GM19395 (cell line): ENCODE results near the gene FERMT1.

Experiments
- ATAC-seq: cut with Tn5 transposase; IDR thresholded peaks from one replicate; pipeline ENCODE4 v1.9.1; 2021; ENCODE audit warnings: mild to moderate bottlenecking, moderate library complexity; ENCODE audit not compliant: unreplicated experiment

The FERMT1 gene

GRCh38 chr20:6122873-6123648, at the start of gene FERMT1:
Gene FERMT1 (minus strand): TSS chr20:6123030. CDS start chr20:6119554, 3,476 bp downstream.
- ATAC-seq: peak; percentile 66

GRCh38 chr20:6169251-6169650, 46.4 kb upstream of the FERMT1 start:
- no peak for ATAC-seq

- ATAC-seq: no peak
These were observed 45.4 kb upstream of the FERMT1 start for GRCh38 chr20:6168204-6168603.

GRCh38 chr20:6165346-6165745, 42.5 kb upstream of the FERMT1 start:
- ATAC-seq: no peak

GRCh38 chr20:6164421-6165341, 41.9 kb upstream of the FERMT1 start:
- ATAC-seq: no peak

- no peak for ATAC-seq
These were observed 37.9 kb upstream of the FERMT1 start for GRCh38 chr20:6160736-6161135.

GRCh38 chr20:6157345-6157744, 34.5 kb upstream of the FERMT1 start:
- no peak for ATAC-seq

GRCh38 chr20:6152777-6153176, 29.9 kb upstream of the FERMT1 start:
- no peak for ATAC-seq

GRCh38 chr20:6148073-6148472, 25.2 kb upstream of the FERMT1 start:
- no peak for ATAC-seq

GRCh38 chr20:6142348-6142993, 19.6 kb upstream of the FERMT1 start:
- peak; percentile 97 for ATAC-seq

GRCh38 chr20:6140947-6141346, 18.1 kb upstream of the FERMT1 start:
- ATAC-seq: no peak

- no peak for ATAC-seq
These were observed 12.5 kb upstream of the FERMT1 start for GRCh38 chr20:6135347-6135746.

GRCh38 chr20:6134592-6134991, 11.8 kb upstream of the FERMT1 start:
- no peak for ATAC-seq

GRCh38 chr20:6130045-6130444, 7.2 kb upstream of the FERMT1 start:
- ATAC-seq: no peak

- ATAC-seq: no peak
These were observed 5.0 kb upstream of the FERMT1 start for GRCh38 chr20:6127825-6128224.

GRCh38 chr20:6126846-6127245, 4.0 kb upstream of the FERMT1 start:
- ATAC-seq: no peak

- ATAC-seq: no peak
These were observed 802 bp upstream of the FERMT1 start for GRCh38 chr20:6123649-6124014.

GRCh38 chr20:6122111-6122872, 538 bp downstream of the FERMT1 start:
- peak; percentile 25 for ATAC-seq

GRCh38 chr20:6121504-6121903, 1.3 kb downstream of the FERMT1 start:
- no peak for ATAC-seq

- no peak for ATAC-seq
These were observed 2.3 kb downstream of the FERMT1 start for GRCh38 chr20:6120491-6120988.

- ATAC-seq: no peak
These were observed 6.1 kb downstream of the FERMT1 start for GRCh38 chr20:6116758-6117157.
